Left colon (tissue), 2 donors: ENCODE measurements around the gene KLK10. TPM values are rescaled to one million over a fixed set of nuclear protein-coding genes. Genes with fewer than 3 reads are reported as not detected.
A peak's percentile ranks its signal among the peaks of the same experiment; 100 is the strongest.

Experiments
- ATAC-seq: fragments of 200-7000 bp; cut with Tn5 transposase; one replicate; pipeline ENCODE4 v1.9.1; 2020; ENCODE audit warnings: mild to moderate bottlenecking, moderate library complexity
- DNase-seq, 2 donors: peaks; one replicate each; pipeline ENCODE4 v3.0.0-alpha.2; 2020
- intact Hi-C, 2 donors: fragments of 100-400 bp; cut with DNase I in 1 of 2; cut with micrococcal nuclease in 1 of 2; formaldehyde crosslinking; loops; one replicate each; pipeline versions ENCODE4 v1.11.2 to v1.14.0; 2022; cut with DNase I, micrococcal nuclease
- total RNA-seq, 2 donors: library from RNA; stranded (reverse); fragmentation: NEBNext Ultra II Directional; extraction: Animal tissue kit (Norgen Biotek cat#: 25700); gene quantifications; one replicate each; pipeline ENCODE4 v1.2.1, GENCODE V29; 2021
- donor health status: DM: no; HTN: no; CAD: no.
- donor health status: DM: yes; HTN: yes; CAD: no.

KLK10 gene
- total RNA-seq, 2 donors from 2014 or later, result 0.37 to 0.70 TPM

DNA sequence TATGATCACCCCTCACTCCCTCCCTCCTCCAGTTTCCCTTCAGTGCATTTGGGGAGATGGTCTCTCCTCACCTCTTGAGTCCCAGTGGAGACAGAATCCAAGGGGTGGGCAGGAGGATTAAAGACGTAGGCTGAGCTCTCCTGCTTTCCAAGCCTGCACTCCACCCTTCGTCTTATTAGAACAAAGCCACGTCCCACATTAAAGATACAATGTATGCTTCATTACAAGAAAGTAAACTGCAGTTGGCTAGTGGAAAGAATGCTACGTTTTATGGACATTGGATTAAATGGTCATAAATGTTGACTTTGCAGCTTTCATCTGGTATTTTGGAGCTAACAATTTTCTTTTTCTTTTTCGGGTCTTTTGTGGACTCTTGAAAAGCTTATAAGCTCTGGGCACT, 8.4 kb upstream of the KLK10 start:
- DNase-seq, result no peak
- intact Hi-C loops, result no loop called here
- ATAC-seq, result no peak

GRCh38 chr19:51027126-51027806, 7.8 kb upstream of the KLK10 start:
- DNase-seq (no peak), ATAC-seq (no peak)
- intact Hi-C loops, result no loop called here

DNA sequence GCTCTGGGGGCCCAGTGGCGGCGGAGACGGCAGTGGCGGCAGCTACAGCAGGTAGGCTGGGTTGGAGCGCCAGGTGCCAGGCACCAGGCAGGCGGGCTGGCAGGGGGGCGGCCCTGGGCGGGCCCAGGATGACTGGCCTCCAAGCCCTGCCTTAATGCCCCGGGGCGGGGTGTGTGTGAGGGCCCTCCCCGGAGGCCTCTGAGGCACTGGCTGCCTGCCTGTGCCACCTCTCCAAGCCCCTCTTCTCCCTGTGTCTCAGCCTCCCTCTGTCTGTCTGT, 7.0 kb upstream of the KLK10 start, which contains the start of gene KLK11:
TSS of gene KLK11 (minus strand) at position 63 of the 278 bp plus-strand sequence. CDS start 985 bp downstream, outside the sequence.
- ATAC-seq, result peak; percentile 37
- DNase-seq, result no peak
- intact Hi-C loops, result no loop called here

DNA sequence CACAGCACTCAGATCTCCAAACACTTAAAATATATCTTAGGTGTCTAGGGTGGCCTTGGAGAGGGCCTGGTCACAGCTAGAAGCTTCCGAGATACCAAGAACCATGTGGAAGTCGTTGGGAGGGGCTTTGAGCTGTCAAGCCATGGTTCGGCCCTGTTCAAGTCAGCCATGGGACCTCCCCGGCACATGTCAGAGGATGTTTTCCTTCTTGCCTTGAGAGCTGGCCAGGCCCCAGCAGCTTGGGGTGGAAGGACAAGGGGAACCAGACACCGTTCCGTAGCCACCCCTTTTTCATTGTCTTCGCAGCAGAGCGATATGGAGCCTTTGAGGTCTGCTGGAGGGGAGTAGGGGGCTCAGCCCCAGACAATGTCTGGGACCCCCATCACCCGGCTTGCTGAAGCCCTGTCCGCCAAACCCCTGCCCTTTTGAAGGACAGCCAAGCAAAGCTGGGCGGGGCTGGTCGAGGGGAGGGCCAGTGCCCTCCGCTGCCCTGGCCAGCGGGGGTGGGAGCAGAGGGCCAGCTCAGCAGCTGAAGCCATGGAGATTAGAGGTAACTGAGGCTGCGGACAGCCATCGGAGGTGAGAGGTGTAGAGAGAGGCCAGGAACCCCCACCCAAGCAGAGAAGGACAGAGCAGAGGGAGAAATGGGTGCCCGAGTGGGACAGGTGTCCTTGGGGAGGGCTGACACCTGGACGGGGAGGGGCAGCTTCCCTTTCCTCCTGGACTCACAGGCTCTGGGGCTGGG, 6.5 kb upstream of the KLK10 start:
- DNase-seq (no peak), ATAC-seq (no peak)
- intact Hi-C loops, result no loop called here

GRCh38 chr19:51025401-51025800, 5.9 kb upstream of the KLK10 start:
- intact Hi-C loops, result no loop called here
- DNase-seq, result no peak
- ATAC-seq, result no peak

- ATAC-seq (no peak), DNase-seq (no peak)
- intact Hi-C loops, result no loop called here
Observed at GRCh38 chr19:51024924-51025323, 5.4 kb upstream of the KLK10 start.

DNA sequence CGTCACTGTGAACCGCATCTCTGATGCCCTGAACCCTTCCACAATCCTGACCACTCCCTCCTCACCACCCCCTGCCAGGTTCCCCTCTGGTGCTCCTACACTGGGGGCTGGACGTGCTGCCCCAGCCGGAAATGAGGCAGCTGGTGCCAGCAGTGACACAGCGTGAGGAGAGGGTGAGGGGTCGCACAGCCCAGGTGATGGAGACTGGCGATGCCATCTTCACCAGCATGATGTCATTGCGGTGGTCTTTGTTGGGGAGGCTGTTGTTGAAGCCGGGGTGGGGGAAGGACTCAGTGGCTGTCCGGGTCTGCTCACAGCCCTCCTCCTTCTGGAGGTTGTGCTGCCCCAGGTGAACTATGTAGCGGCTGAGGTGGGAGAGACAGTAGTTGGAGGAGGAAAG, 4.4 kb upstream of the KLK10 start:
- ATAC-seq, result no peak
- DNase-seq, result no peak
- intact Hi-C loops, result no loop called here

- ATAC-seq (no peak), DNase-seq (no peak)
- intact Hi-C loops, result no loop called here
Observed at GRCh38 chr19:51022526-51022925, 3.0 kb upstream of the KLK10 start.

GRCh38 chr19:51020988-51021651, 1.6 kb upstream of the KLK10 start:
- peak; percentile 53 for ATAC-seq

DNA sequence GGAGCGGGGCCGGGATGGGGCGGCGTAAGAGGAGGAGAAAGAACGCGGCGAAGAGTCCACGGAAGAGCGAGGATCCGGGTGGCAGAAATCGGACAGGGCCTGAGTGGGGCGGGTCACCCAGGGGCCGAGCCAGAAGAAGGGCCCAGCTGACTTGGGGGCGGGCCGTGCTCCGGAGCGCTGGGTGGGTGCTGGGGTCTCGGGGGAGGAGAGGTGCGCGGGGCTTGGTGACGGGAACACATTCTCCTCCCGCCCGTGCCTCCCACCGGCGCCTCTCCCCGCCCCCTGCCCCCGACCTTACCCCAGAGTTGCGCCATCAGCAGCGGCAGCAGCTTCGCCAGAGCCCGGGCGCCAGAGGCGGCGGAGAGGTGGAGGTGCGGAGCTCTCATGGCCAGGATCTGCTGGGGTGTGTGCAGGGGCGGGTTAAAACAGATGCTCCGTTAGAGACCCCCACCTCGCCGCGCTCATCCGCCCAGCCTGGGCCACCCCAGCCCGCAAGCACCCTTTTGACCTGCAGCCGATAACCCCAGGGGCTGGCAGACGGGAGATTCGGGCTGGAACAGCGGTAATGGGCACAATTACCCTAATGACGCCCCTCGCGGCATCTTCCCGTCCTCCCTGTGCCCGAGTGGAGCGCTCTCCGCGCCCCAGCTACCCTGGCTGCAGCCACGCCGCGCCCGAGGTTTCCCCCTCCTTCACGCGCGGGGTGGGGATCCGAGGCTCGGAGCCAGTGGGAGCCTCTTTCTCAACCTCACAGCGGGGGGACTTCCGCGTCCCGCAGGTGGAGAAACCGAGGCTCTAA, 565 bp downstream of the KLK10 start:
- ATAC-seq, result no peak
- DNase-seq, result no peak
- intact Hi-C loops, result no loop called here

More at GRCh38 chr19:51020988-51021651, 1.6 kb upstream of the KLK10 start:
- DNase-seq, result no peak
- intact Hi-C loops, result no loop called here

DNA sequence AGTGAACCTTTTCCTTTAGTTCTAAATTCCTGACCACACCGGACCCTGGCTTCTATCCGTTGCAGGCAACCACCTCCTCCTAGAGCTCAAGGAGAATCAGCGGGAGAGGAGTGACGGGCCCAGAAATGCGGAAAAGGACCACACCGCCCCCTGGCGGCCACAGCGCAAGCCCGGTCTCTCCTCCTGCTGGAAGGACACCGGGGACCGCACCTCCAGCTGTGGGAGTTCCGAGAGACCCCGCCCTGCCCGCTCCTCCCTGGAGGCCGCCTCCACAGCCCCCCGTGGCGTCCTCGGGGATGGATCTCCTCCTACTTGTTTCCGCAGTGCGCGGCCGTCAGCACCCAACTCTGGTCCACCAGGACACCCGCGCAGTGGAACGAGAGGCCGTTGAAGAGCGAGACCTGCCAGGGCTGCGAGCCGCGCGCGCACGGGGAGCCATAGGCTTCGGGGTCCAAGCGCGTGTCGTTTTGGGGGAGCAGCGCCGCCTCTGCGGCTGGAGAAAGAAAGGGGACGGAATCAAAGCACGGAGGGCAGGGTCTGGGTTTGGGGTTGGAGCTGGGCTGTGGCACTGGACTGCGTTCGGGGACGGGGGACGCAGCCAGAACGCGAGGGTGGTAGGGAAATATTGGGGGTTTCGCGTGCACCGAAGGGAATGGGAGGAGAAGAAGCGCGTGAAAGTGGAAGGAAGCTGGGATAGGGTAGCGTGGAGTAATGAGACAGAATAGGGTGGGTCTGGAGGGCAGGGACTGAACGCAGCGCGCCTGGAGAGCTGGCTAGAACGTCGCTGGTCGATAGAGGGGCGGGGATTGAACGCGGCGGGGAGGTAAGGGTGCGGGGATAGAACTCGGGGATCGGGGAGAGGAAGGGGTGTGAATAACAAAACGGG, 2.5 kb downstream of the KLK10 start:
- ATAC-seq, result peak; percentile 71
- intact Hi-C loops, result no loop called here
- DNase-seq, result peak in 1 of 2 donors; percentile 56

DNA sequence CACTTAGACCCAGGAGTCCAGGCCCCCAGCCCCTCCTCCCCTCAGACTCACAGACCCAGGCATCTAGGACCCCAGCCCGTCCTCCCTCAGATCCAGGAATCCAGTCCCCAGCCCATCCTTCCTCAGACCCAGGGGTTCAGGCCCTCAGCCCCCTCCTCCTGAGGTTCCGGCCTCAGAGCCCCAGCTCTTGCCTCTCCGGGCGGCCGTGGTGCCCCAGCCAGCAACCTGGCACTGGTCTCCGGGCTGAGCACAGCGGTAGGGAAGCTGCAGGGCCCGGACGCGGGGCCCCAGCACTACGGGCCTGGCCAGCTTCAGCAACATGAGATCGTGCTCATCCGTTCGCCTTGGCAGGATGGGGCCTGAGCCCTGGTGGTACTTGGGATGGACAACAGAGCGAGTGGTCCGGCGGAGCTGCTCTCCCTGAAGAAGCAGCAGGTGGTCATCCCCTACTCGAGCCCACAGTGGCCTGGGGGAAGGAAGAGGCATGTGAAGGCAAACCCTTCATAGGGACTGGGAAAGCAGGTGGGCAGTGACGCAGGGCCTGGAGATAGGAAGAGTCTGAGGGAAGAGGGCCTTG, 3.7 kb downstream of the KLK10 start:
- intact Hi-C loops, result no loop called here
- no peak for ATAC-seq
- no peak for DNase-seq

DNA sequence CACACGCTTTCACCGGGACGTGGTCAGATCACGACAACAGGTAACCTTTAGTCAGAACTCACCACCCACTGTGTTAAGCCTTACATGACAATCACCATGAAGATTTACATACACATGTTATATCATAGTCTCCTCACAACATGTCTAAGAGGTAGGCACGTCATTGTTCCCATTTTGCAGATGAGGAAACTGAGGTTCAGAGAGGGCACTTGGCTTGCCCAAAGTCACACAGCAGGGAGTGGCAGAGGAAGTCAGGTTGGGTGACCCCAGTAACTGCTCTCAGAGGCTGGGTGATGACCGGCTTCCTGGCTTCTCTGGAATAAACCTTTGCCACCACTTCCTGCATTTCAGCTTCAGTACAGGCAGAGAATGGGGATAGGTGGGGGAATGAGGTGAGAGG, 5.3 kb downstream of the KLK10 start:
- ATAC-seq (no peak), DNase-seq (no peak)
- intact Hi-C loops, result no loop called here

- no peak for ATAC-seq
- intact Hi-C loops, result no loop called here
- DNase-seq, result no peak
Observed at GRCh38 chr19:51012661-51013190, 6.8 kb downstream of the KLK10 start.

DNA sequence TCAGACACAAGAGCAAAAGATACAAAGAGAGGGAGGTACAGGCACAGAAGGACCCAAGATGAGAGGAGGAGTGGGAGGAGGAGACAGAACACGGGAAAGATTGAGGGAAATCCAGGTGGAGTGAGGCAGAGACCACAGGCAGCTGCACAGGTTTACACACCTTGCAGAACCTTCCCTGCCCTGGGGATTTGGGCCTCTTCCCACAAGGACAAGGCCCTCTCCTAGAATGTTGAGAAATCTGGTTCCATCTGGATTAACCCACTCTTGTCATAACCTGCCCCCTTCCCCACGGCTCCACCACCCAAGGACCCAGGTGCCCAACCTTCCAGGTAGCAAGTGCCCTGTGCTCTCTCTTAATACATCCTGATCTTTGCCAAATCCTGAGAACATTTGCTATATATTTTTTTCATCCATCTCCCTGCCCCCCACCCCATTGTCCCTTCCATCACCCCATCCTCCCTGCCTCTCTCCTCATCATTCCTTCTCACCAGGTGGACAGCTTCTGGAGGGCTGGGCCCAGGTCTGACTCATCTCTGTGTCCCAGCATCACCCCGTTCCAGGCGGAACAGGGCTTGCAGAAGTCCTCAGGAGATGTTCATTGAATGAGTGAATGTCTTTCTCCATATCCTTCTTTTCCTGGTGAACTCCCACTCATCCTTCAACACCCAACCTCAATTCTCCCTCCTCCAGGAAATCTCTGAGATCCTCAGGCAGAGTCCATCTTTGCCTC, 9.3 kb downstream of the KLK10 start:
- intact Hi-C loops, result no loop called here
- ATAC-seq, result no peak
- no peak for DNase-seq

GRCh38 chr19:51009061-51009891, 10.2 kb downstream of the KLK10 start:
- DNase-seq (no peak), ATAC-seq (no peak)
- intact Hi-C loops, result no loop called here
